GM18508 (cell line): ENCODE data around the gene GYS2.
"Not testable (repeated sequence)": the region's sequence is repeated elsewhere in the genome, so short reads cannot be mapped to it uniquely, and the experiment has no call there.

Experiments used
- ATAC-seq: cut with Tn5 transposase; IDR thresholded peaks from one replicate; pipeline ENCODE4 v1.9.1; 2021; ENCODE audit warnings: moderate number of reproducible peaks; ENCODE audit not compliant: insufficient read depth, unreplicated experiment

The GYS2 gene

GRCh38 chr12:21606175-21606574 lies 1.5 kb upstream of the GYS2 start:
- ATAC-seq, result no peak

- no peak for ATAC-seq
These were observed 1.9 kb downstream of the GYS2 start for GRCh38 chr12:21602774-21603173.

- ATAC-seq, result no peak
These were observed 4.5 kb downstream of the GYS2 start for GRCh38 chr12:21600196-21600595.

GRCh38 chr12:21599143-21599999 lies 5.3 kb downstream of the GYS2 start:
- ATAC-seq, result peak; percentile 56

GRCh38 chr12:21598651-21599050 lies 6.0 kb downstream of the GYS2 start:
- ATAC-seq, result no peak

GRCh38 chr12:21595356-21595755 lies 9.3 kb downstream of the GYS2 start:
- not testable (repeated sequence) for ATAC-seq

GRCh38 chr12:21585485-21585884 lies 19.2 kb downstream of the GYS2 start:
- ATAC-seq, result no peak

GRCh38 chr12:21584403-21585182 lies 20.1 kb downstream of the GYS2 start:
- ATAC-seq, result not testable (repeated sequence)

GRCh38 chr12:21583587-21583986 lies 21.1 kb downstream of the GYS2 start:
- no peak for ATAC-seq

GRCh38 chr12:21580748-21581516 lies 23.7 kb downstream of the GYS2 start:
- no peak for ATAC-seq

GRCh38 chr12:21577516-21577915 lies 27.1 kb downstream of the GYS2 start:
- no peak for ATAC-seq

GRCh38 chr12:21576431-21576830 lies 28.2 kb downstream of the GYS2 start:
- no peak for ATAC-seq

- ATAC-seq, result no peak
These were observed 30.8 kb downstream of the GYS2 start for GRCh38 chr12:21573733-21574358.

- ATAC-seq, result no peak
These were observed 33.6 kb downstream of the GYS2 start for GRCh38 chr12:21571046-21571445.

- ATAC-seq, result no peak
These were observed 36.5 kb downstream of the GYS2 start for GRCh38 chr12:21568115-21568514.

GRCh38 chr12:21566907-21567394 lies 37.7 kb downstream of the GYS2 start:
- ATAC-seq, result no peak

- no peak for ATAC-seq
These were observed 38.3 kb downstream of the GYS2 start for GRCh38 chr12:21566223-21566906.

- ATAC-seq, result no peak
These were observed 41.8 kb downstream of the GYS2 start for GRCh38 chr12:21562859-21563258.

GRCh38 chr12:21561158-21561557 lies 43.5 kb downstream of the GYS2 start:
- no peak for ATAC-seq
